GM12872 (cell line): Measurements from ENCODE around the gene CCSER1.

ENCODE experiments used
- CTCF ChIP-seq: IDR thresholded peaks from 3 replicates; pipeline ENCODE4 v1.5.1; 2011; ENCODE audit warnings: low read depth, mild to moderate bottlenecking, low read length, moderate library complexity; ENCODE audit not compliant: insufficient read depth

Gene CCSER1

GRCh38 chr4:90458576-90458975 is 331.4 kb downstream of the CCSER1 start:
- no peak for TF ChIP-seq CTCF

DNA sequence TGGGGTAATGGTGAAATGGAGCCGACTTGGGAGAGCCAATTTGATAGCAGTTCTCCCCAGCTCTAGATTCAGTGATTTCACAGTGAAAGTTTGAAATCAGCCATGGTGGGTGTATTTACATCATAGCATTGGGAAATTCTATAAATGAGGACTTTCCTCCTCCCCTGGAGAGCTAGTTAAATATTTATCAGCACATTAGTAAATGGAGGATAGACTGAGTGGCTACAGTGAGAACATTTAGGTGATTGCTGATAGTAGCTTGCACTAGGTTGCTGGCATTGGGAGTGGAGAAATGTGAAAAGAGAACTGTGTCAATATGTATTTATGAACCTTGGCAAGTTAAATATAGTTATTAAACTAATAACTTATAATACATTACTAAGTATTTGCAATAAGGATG is 347.3 kb downstream of the CCSER1 start:
- TF ChIP-seq CTCF: no peak

DNA sequence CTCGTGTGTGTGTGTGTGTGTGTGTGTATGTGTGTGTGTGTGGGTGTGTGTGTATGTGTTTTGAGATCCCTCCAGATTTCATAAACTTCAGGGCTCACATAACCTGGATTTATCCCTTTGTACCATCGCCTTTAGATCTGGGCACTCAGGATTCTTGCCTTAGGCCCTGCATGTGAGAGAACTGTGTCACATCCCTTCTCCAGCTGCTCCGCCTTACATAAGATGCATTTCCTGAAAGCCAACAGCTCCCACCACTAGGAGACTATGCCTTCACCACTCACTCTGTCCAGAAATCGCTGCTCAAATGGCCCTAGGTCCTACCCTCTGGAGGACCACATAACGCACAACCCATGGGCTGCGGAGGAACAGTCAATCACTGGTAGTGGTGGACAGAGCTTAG is 348.8 kb downstream of the CCSER1 start:
- no peak for TF ChIP-seq CTCF

- no peak for TF ChIP-seq CTCF
Observed at GRCh38 chr4:90476586-90476985, 349.4 kb downstream of the CCSER1 start.

GRCh38 chr4:90486346-90486745 is 359.2 kb downstream of the CCSER1 start:
- TF ChIP-seq CTCF: no peak

DNA sequence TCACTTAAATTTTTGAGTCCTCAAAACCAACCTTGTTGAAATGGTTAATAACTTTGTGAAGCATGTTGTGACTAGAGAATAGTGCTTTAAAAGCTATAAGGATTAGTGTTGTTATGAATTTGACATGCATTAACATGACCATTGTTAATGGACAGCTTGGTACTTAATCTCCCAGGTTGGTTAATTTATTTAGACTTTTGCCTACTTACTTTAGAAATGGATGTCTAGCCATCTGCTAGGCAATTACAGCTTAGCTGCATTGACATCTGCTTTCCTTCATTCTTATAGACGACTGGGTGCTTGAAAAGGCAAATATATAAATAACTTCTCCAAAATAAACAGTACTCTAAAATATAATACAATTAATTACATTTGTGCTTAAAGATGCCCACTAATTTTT is 368.0 kb downstream of the CCSER1 start:
- no peak for TF ChIP-seq CTCF

- no peak for TF ChIP-seq CTCF
Observed at GRCh38 chr4:90495936-90496335, 368.7 kb downstream of the CCSER1 start.

DNA sequence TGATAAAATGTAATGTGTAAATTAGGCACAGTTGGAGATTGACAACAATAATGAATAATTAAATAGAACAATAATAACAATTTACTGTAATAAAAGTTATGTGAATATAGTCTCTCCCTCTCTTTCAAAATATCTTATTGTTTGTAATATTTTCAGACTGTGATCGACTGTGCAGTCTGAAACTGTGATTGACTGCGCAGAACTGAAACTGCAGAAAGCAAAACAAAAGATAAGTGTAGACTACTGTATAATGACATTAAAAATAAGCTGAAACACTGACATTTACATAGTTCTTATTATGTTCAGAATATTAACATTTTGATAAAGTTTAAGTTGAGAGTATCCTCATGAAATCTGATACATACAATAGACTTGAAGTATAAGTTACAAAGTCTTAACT is 371.0 kb downstream of the CCSER1 start:
- TF ChIP-seq CTCF: no peak
